Choroid plexus epithelial cell (primary cell): ENCODE data around the gene TULP4.

ENCODE experiments used
- DNase-seq: peaks from one replicate; pipeline ENCODE4 v3.0.0-alpha.2; 2010; ENCODE audit warnings: low read depth
- H3K4me3 ChIP-seq: 2 replicates; pipeline ENCODE4 v1.5.1; 2011; ENCODE audit warnings: low read depth, mild to moderate bottlenecking, control low read depth, low read length, moderate library complexity
- TF ChIP-seq, protein P1 (sequence below): conservative IDR thresholded peaks from 2 replicates; pipeline ENCODE4 v1.5.1; 2011; ENCODE audit warnings: low read depth, mild to moderate bottlenecking, control low read depth, inconsistent platforms, low read length, moderate library complexity

TULP4 gene

DNA sequence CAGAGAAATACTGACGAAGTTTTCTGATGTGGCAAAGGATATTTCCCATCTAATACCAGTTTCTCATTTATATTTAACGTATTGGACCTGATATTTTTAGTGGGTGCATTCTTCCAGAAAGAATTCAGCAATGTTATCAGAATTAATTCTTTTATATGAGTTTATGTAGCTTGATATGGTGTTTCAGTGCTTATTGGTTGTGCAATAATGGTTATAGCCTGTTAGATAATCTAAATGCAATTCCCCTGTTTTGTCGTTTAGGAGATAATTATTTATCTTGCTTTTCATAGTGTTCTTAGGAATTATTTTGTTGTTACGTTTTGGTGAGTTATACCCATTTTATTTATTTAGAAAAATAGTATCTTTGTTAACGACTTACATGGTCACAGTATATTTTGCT lies 196.2 kb downstream of the TULP4 start:
- no peak overlapping the region for H3K4me3 ChIP-seq
- TF ChIP-seq, protein P1, sequence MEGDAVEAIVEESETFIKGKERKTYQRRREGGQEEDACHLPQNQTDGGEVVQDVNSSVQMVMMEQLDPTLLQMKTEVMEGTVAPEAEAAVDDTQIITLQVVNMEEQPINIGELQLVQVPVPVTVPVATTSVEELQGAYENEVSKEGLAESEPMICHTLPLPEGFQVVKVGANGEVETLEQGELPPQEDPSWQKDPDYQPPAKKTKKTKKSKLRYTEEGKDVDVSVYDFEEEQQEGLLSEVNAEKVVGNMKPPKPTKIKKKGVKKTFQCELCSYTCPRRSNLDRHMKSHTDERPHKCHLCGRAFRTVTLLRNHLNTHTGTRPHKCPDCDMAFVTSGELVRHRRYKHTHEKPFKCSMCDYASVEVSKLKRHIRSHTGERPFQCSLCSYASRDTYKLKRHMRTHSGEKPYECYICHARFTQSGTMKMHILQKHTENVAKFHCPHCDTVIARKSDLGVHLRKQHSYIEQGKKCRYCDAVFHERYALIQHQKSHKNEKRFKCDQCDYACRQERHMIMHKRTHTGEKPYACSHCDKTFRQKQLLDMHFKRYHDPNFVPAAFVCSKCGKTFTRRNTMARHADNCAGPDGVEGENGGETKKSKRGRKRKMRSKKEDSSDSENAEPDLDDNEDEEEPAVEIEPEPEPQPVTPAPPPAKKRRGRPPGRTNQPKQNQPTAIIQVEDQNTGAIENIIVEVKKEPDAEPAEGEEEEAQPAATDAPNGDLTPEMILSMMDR: no peak
- DNase-seq: no peak

DNA sequence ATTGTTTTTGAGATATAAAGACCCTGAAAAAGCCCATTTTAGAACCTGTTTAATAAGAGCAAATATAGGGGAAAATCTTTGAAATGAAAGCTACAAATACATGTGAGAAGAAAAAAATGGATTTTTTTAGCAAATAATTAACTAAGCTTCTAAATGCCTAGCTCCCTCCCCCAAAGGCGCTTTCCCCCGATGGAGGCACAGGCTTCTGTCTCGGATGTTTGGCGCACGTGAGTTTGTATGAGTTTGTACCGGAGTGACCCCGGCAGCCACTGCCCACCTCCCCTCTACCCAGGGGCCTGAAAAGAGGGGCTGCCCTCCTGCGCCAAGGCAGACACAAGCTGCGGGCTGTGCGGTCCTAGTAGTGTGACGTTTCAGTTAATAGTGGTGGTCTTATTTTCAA lies 197.2 kb downstream of the TULP4 start:
- TF ChIP-seq, protein P1: no peak
- H3K4me3 ChIP-seq: no peak overlapping the region
- no peak for DNase-seq

DNA sequence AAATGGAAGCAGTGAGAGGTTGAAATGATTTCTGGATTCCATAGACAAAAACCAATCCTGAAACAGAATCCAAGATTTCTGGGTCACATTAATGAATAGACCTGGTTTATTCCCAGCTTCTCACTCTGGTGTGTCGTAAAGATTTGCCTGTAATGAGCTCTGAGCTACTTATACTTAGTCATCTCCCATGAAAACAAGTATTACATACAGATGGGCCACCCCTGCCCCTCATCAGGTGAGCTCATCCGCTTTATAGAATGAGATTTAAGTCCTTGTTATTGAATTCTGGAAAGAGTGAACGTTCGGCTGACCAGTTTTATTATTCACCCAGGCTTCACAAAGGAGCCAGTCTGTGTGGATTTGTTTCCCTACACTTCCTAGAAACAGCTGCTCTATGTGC lies 200.5 kb downstream of the TULP4 start:
- no peak for DNase-seq
- TF ChIP-seq, protein P1: no peak
- H3K4me3 ChIP-seq: no peak overlapping the region

DNA sequence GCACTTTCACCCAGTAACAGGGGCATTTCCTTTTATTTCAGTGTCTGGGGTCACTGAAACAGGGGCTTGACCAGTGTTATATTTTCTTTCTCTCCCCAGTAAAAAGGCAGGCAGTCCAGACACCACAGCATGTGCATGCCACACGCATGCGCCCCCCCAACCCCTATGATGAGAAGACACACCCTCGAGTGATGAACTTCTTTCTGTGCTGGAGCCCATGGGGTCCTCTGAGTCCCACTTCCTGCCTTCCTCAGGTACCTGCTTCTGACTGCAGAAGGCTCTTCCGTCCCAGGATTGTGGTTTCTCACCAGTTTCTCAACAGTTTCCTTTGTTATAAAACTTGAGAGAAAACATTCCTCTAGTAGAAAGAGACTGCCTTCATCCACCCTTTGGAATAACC lies 201.9 kb downstream of the TULP4 start:
- TF ChIP-seq, protein P1: no peak
- no peak for DNase-seq
- H3K4me3 ChIP-seq: no peak overlapping the region

DNA sequence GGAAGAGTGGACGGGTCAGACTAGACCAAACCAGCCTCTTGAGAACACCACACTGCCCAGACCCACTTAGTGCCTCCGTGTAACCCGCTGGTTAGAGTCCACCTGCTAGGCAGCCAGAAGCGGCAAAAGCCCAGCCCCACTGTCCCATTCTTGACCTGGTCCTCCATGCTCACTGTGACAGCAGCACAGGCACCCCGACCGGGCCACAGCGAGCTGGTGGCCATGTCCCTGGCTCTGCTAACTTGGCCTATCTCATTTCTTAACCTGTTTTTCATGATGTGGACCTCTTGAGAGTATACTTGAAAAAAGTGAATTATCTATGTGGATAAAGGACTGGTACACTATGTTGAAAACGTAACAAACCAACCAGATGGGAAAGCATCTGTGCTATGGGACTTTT lies 202.7 kb downstream of the TULP4 start:
- no peak overlapping the region for H3K4me3 ChIP-seq
- DNase-seq: no peak
- TF ChIP-seq, protein P1: no peak

DNA sequence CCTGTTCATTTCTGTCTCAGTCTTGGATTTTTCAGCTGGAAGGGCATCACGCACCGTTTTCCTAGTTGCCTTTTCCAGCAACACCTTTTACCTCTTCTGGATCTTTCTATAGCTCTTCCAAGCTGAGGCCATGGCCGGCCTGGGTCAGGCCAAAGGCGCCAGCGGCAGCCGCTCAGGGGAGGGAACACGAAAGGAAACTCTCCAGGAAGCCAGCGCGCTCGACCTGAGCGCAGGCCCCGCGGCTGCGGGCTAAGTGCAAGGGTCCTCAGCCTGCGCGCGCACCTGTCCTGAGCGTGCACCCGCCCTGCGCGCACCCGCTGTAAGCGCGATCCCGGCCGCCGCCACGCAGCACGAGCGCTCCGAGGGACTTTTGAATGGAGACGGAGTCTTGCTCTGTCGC lies 203.8 kb downstream of the TULP4 start:
- peak overlapping the region; percentile 28 for H3K4me3 ChIP-seq
- DNase-seq: no peak
- TF ChIP-seq, protein P1: no peak

DNA sequence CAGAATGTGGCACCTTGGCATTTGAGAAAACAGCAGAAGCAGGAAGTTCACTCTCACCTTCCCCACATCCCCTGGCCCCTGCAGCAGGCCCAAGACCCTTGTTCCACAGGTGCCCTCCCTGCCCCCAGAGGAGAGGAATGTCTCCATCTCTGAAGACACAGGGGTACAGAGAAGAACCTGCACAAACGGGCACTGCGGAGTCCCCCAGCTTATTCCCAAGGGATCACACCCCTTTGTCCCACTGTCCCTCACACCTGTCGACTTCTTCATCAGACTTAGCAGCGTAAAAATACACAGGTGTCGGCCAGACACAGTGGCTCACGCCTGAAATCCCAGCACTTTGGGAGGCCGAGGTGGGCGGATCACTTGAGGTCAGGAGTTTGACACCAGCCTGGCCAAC lies 204.8 kb downstream of the TULP4 start:
- TF ChIP-seq, protein P1: no peak
- H3K4me3 ChIP-seq: no peak overlapping the region
- DNase-seq: no peak
